Activated CD4-positive, alpha-beta T cell treated with anti-CD3 and anti-CD28 coated beads, Interleukin-2, Interleukin-6, amounts not matched to agents 100 ng/mL and 50 ng/mL, durations not matched to agents 16 hours and 8 hours (primary cell): ENCODE measurements around the gene TSGA10IP.

Experiments
- DNase-seq: peaks from one replicate; pipeline ENCODE4 v3.0.0-alpha.2; 2020

The TSGA10IP gene

DNA sequence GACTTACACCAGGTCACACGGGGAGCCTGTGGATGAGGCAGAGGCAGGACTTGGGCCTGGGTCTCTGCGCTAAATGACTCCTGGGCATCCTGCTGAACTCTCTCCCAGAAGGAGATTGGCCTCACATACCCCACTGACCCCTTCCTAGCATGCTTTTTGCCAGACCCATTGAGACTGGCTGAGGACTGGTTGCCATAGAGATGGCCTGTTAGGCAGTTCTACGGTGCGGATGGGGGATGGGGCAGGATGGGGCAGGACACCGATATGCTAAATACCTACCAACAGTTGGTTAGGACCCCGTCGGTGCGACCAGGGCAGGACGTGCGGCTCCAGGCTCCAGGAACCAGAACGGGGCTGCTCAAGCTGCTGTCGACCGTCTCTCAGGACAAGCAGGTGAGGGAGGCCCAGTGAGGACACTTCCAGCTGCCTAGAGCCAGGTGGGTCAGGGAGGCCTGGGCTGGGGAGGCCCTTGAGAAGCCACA, at the start of gene TSGA10IP:
TSGA10IP (plus strand) TSS at position 51 of the 482 bp plus-strand sequence; CDS start at position 247, 196 bp downstream.
- DNase-seq, result no peak

DNA sequence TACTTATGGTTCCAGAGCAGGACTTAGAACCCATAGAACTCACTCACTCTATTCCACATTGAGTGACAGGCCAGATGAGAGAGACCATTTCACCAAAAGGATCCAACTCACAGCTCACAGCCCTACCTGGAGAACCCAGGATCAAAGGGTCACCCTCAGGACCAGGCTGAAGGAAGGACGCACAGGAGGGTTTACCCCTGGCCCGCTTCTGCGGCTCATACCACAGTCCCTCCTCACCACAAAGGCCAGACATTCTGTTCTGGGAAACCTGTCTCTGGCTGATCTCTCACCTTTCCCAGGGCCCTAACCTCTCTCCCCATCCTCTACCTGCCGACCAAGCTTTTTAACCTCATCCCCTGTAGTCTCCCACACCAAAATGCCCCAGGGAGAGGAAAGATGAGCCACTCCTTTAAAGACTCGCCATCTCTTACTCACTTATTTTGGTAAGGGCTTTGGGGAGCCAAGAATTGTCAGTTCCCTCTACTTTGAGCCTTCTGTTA, 49.7 kb upstream of the TSGA10IP start:
- DNase-seq, result no peak

DNA sequence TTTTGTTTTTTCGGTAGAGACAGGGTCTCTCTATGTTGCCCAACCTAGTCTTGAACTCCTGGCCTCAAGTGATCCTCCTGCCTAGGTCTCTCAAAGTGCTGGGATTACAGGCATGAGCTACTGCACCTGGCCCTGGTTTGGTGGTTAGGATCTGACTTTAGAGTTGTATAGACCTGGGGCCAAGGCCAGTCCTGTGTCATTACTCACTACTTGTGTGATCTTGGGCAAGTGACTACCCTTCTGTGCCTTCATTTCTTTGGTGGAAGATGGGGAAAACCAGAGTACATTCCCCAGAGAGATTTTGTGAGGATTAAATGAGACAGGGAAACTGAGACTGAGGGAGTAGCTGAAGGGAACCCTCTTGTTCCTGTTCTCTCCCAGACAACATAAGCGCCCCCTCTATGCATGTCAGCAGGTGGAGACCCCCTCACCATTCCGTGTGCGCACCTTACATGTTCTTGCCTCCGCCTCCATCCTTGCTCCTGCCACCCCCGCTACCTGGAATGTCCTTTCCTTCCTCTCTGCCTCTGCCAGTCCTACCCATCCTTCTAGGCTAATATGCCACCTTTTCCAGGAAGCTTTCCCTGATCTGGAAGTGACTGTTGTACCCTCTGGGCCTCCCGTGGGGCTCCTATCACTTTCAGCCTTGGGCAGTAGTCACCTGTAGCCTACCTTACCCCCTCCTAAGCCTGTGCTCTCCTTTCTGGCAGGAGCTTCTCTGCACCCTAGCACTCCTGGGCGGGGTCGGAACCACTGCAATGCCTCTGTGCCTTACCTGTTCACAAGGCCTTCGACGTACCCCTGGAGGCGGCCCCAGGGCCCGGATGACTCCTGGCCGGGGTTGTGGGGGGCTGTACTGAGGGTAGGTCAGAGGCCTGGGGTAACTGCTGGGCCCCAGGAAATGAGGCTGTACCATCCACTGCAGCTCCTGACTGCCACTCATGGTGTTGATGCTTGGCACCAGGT, 49.0 kb upstream of the TSGA10IP start:
- DNase-seq, result no peak

DNA sequence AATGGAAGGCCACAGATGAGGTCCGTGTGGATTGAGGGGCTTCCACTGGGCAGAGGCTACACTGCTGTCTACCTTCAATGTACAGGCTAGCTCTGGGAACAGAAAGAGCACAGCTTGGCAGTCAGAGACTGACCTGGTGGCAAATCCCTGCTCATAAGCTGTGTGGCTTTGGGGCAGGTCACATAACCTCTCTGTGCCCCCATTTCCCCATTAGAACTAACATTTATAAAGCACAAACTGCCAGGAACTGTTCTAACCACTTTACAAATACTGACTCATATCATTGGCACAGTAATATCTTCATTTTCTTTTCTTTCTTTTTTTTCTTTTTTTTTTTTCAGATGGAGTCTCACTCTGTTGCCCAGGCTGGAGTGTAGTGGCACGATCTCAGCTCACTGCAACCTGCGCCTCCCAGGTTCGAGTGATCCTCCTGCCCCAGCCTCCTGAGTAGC, 48.2 kb upstream of the TSGA10IP start:
- no peak for DNase-seq

DNA sequence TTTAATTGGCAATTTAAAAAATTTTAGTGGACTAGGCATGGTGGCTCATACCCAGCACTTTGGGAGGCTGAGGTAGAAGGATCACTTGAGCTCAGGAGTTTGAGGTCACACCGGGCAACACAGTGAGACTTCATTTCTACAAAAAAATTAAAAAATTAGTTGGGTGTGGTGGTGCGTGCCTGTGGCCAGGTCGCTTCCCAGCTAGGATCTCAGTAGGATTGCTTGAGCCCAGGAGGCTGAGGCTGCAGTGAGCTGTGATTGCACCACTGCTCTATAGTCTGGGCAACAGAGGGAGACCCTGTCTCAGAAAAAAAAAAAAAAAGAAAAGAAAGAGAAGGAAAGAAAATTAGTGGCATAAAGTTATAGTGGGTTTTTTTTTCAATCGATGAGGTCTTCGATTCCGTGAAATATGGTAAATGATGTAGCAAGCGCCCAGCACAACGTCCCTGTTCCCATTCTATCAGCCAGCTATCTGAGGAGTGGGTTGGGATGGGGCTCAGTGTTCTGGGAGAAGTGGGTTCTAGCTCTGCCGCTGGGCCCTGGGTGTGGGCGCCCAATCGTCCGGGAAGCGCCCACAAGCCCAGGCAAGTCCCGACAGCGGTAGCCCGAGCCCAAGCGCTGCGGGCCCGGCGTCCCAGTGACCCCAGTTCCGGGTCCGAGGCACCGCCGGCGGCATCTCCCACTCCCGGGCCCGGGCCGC, 46.5 kb upstream of the TSGA10IP start:
- DNase-seq, result no peak

DNA sequence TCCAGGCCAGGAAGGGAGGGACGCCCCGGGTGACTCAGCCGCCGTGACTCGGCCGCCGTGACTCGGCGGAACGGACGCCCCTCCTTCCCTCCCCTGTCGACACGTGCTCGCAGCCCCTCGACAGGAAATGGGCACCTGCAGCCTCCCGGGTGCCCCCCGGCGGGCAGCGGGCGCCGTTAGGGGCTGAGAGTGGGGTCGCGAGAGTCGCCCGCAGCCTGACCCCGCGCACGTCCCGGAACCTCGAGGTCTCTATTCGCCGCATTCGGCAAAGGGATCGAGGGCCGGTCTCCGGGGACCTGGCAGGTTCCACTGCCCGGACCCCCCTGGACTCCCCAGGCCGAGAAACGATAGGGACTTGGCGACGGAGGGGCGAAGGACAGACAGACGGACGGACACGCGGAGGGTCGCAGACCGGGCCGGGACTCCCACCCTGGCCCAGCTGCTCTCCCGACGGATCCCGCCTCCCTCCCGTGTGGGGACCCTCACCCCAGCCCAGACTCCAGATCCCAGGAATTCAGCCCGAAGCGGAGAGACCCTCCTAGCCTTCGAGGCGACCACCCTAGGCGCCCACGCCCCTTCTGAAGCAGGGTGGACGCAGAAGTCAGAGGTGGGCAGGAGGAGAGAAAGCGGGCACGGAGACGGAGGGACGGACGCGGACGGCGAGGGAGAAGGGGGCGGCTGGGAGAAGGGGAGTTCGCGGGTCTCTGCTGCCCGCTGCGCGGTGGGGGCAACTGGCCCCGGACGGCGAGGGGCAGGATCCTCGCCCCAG, 45.7 kb upstream of the TSGA10IP start:
- peak; percentile 81 for DNase-seq

DNA sequence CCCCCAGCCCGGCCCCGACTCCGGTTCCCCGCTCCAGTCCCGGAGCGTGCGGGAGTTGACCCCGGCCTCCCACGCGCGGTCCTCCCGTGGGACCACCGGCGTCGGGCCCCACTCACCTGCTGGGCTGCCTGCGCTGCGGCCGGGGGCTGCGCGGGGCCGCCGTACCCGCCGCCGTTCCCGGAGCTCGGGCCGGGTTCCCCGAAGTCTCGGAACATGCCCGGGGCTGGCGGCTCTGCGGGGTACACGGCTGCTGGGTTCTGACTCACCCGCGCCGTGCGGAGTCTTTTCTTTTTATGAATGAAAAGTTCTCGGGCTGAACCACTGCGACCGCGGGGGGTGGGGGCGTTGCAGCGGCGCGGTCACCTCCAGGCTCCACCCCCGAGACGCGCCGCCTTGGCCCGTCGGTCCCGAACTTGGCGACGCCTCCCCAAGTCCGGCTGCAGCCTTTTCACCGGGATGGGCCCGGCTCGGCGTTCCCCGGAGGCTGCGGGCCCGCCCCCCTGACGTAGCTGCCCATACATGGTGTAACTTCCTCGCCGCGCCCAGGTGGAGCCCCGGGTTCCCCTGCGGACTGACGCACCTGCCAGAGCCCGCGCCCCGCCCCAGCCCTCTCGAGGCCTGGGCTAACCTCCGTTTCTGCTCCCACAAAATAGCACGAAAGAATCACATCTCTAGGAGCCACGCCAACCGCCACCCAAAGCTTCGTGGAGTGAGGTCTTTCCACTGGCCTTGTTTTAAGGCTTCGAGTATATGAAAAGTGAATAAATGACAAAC, 45.0 kb upstream of the TSGA10IP start, which contains the start of gene FOSL1:
FOSL1 (minus strand) TSS at position 264 of the 774 bp plus-strand sequence; CDS start at position 215, 49 bp downstream.
- peak; percentile 95 for DNase-seq

DNA sequence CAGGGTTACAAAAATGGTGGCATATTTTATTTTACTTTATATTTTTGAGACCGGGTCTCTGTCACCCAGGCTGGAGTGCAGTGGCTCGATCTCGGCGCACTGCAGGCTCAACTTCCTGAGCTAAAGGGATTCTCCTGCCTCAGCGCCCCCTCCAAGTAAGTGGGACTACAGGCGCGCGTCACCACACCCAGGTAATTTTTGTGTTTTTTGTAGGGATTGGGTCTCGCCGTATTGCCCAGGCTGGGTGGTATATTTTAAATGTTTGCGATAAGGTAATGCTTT, 44.4 kb upstream of the TSGA10IP start:
- DNase-seq, result no peak

DNA sequence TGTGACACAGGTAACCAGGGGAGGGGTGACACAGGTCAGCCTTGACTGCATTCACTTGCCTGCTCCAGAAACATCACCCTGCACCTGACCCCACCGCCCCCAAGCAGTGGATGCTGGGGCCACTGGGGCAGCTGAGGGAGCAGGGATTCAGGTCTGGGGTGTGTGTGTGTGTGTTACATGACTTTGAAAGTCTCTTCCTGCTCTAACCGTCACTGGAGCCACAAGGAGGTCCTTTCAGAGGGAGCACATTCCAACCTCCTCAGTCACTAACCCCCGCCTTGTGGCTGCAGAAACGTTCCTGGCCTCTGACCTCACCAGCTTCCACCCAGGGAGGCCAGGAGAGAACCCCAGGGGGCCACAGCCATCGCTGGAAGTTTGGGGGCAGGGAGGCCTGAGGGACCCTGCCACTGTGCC, 42.2 kb upstream of the TSGA10IP start:
- DNase-seq, result no peak

DNA sequence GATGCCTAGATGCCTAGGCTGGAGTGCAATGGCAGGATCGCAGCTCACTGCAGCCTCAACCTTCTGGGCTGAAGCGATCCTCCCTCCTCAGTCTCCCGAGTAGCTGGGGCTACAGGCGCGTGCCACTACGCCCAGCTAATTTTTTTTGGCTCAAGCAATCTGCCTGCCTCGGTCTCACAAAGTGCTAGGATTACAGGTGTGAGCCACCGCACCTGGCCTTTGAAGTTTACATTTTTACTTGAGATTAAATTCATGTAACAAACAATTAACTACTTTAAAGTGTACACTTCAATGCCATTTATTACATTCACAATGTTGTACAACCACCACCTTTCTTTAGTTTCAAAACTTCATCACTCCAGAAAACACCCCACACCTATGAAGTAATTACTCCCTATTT, 41.6 kb upstream of the TSGA10IP start:
- no peak for DNase-seq

DNA sequence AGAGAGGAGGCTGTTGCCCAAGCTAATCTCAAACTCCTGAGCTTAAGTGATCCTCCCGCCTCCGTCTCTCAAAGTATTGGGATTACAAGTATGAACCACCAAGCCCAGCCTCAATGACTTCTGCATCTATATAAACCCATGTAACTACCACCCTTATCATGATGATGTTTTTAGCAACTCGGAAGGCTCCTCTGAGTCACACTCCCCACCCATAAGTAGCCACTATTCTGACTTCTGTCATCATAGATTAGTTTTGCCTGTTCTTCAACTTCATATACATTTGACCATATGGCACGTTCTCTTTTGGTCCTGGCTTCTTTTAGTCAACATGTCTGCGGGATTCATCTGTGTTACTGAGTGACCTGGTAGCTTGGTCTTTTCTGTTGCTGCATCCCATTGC, 38.7 kb upstream of the TSGA10IP start:
- DNase-seq, result no peak

DNA sequence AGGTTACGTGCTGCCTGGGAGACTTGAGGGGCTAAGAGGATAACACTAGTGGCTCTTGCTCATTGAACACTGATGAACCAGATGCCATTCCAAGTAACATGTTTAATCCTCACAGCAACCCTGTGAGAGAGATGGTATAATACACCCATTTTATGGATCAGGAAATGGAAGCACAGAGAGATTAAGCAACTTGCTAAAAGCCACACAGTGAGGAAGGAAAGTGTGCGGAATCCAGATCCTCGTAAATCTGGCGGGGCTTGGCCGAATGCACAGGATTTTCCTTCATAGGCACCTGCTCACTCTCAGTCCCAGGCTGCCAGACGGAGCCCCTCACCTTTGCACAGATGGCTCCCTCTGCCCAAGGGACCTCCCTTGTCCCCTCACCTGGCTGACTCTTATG, 37.4 kb upstream of the TSGA10IP start:
- no peak for DNase-seq

DNA sequence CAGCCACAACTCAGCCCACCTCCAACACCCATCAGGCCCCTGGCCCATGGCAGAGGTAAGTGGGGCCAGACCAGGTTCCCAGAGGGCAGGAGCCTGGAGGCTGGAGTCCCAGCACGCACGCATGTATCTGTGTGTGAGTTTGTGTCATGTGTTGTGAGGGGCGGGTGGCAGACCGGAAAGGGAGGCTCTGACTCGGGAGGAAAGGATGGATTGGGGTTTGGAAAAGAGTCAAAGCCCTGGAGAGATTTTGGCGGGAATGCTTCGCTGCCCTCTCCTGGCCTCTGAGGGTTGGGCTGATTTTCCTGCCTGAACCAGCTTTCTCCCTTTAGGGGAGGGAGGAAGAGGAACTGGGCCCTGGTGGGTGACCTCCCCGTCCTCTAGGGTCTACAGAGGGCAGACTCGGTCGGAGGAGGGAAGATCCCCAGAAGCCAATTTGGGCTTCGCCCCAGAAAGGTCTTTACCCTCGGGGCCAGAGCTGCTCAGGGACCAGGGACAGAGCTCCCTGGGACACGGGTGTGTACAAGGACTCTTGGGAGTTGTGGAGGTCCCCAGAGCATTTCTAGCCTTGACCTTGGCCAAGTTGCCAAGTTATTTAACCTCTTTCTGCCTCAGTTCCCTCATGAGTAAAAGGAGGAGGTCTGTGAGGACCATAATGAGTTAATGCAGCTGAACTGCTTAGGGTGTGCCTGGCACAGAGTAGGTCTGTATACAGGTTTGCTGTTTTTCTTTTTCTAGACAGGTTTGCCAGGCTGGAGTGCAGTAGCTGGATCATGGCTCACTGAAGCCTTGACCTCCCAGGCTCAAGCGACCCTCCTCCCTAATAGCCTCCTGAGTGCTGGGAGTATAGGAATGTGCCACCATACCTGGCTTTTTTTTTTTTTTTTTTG, 33.4 kb upstream of the TSGA10IP start:
- no peak for DNase-seq

DNA sequence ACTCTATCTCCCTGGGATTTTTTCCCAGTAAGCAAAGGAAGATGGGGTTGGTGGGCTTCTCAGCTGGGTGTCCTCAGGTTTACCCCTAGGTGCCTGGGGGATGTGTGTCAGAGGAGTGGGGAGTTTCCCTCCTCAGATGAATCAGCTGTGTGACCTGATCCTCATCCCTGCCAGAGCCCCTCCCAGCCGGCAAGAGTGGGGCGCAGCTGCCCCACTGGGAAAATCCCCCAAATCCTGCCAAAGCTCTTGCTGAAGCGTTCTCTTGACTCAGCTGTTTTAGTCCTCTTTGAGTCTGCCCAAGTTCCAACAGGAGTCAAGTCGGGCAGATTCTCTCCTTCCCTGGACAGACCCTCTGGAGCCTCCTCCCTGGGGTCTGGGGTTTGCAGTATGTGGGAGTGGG, 32.4 kb upstream of the TSGA10IP start:
- DNase-seq, result no peak

DNA sequence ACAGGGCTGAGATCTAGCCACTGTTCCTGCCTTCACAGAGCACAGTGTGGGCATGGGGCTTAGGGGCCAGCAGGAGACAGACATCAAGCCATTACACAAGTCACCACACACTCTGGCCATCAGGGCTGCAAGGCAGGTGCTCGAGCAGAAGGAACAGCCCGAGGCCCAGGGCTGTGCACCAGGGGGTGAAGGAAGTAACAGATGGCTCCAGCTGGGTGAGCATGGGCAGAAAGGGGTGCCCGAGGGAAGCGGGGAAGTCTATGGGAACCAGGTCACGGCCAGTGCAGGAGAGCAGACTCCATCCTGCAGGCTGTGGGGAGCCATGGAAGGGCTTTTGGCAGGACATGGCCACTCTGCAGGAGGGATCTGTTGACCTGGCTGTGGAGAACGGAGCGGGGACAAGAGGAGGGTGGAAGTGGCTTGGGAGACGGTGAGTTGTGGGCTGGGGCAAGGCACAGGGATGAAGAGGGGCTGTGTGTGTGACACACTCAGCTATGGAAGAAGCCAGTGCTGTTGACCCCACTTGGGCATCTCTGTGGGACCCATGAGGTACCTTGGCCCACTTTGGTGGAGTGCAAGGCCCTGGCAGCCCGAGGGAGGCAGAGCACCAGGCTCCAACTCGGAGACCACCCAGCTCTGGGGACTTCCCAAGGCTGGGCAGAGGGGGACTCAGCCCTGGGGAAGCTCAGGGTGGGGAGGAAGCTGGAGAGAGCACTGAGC, 30.0 kb upstream of the TSGA10IP start:
- DNase-seq, result no peak

DNA sequence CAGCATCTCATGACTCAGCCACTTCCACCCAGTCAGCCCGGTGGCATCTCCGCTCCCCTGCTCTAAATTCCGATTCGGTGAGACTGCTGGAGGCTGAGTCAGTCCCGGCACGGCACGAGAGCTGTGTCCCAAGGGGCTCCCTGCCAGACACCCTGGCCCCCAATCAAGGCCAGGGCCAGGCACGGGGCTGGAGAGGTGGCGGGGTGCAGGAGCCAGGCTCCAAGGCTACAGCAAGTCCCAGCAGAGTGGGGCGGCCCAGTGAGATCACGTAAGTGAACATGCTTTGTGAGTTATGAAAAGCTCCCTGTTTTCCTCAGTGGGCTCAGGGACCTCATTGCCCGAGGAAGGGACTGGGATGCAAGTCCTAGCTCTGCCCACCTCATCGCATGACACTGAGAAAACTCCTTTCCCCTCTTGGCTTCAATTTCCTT, 29.4 kb upstream of the TSGA10IP start:
- DNase-seq, result no peak

DNA sequence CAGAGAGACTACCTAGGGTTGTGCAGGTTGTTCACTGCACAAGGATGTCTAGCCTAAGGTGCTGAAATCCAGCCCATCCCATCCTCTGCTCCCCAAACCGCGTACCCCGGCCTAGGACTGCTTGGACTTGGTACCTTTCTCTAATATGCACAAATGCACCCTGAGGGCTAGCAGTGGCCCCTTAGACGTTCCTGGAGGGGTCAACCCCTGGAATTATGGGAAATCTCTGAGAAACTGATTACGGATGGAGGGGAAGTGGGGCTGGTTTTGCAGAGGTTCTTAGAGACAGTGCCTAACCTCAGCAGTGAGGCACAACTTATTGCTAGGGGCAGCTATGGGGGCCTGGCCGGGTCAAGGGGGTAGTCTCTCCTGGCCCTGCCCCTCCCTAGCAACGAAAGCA, 28.9 kb upstream of the TSGA10IP start:
- DNase-seq, result no peak

DNA sequence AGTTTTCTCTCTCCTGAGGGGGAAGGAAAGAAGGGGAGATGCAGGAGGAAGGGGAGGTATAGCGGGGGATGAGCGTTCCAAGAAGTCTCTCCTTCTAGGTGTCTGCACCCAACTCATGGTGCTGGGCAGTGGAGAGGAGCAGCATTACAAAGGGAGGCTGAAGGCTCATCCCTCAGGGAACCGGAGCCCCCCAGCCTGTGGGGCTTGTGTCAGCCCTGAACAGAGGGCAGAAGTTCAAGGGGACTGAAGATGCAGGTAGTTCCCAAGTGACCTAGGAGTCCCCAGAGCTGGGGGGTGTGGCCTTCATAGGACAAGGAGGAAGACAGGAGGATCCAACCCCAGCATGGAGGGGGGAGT, 28.2 kb upstream of the TSGA10IP start:
- no peak for DNase-seq

DNA sequence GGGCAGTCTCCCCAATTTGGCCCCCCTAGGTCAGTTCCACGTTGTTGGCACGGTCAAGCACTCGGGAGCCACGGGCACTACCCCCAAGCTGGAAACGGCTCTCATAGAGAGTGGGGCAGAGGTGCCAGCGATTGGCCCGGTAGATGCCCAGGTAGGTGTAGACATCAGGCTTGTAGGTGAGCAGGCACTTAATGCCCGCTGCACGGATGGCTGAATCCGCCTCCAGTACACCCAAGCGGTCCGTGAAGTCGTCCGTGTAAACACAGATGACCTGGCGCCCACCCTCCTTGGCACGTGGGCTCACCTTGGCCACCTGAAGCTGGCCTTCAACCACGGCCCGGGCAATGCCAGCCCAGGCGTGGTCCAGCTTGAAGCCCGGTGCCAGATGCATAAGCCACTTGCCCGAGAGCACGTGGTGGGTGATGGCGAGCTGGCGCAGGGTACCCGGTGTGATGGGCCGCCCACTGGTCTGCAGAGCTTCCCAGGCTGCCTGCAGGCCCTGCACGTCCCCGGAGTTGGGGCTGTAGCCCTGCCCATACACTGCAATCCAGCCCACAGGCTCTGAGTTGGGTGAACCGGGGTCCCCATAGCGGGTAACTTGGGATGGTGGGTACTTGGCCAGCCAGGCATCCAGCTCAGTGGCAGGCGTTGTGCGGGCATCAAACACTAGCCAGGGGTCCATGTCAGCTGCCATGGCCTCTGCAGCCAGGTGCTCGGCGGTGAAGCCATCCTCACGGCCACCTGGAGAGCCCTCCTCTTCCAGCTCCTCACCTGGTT, 27.7 kb upstream of the TSGA10IP start:
- no peak for DNase-seq
